DMS79 treated with DMSO at 0.1 percent for 48 hours (cell line): Measurements from ENCODE around the gene IL31.
A peak's percentile ranks its signal among the peaks of the same experiment; 100 is the strongest.
"Not testable (repeated sequence)": the region's sequence is repeated elsewhere in the genome, so short reads cannot be mapped to it uniquely, and the experiment has no call there.

Experiments
- DNase-seq: peaks from one replicate; lab custom pipeline; 2025; lab: John Stamatoyannopoulos, UW

Gene IL31

GRCh38 chr12:122174155-122174845 lies at the start of gene IL31:
Gene IL31 (minus strand): TSS chr12:122174221. CDS start chr12:122174172, 49 bp downstream.
- DNase-seq: peak; percentile 76

DNA sequence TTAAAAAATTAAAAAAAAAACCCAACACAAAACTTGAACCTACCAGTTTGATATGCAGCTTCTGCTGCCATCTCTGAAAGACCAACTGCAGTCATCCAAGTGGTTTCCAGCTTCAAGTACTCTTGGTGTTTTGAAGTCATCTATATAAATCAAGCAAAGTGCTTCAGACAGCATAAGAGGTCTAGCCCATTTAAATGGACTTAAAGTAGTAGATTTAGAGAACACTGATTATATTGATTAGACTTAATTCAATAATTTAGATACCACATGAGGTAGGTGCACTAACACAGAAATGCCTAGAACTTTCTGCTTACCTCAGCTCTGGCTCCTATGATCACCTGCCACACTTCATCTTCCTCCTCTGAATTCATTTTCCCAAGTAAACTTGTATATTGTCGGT lies 42.4 kb upstream of the IL31 start:
- no peak for DNase-seq

DNA sequence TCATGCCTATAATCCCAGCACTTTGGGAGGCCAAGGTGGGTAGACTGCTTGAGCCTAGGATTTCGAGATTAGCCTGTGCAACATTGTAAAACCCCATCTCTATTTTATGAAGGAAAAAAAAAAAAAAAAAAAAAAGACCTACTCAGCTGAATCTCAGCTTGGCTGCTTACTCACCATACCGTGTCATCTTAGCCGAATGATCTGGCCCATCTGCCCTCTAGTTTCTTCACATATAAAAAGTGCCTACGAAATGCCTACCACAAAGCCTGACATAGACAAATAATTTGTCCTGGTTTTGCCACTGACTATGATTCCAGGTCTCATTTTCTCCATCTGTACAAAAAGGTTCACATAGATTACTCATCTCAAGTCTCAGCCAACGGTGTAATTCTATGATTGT lies 41.8 kb upstream of the IL31 start:
- DNase-seq: no peak

DNA sequence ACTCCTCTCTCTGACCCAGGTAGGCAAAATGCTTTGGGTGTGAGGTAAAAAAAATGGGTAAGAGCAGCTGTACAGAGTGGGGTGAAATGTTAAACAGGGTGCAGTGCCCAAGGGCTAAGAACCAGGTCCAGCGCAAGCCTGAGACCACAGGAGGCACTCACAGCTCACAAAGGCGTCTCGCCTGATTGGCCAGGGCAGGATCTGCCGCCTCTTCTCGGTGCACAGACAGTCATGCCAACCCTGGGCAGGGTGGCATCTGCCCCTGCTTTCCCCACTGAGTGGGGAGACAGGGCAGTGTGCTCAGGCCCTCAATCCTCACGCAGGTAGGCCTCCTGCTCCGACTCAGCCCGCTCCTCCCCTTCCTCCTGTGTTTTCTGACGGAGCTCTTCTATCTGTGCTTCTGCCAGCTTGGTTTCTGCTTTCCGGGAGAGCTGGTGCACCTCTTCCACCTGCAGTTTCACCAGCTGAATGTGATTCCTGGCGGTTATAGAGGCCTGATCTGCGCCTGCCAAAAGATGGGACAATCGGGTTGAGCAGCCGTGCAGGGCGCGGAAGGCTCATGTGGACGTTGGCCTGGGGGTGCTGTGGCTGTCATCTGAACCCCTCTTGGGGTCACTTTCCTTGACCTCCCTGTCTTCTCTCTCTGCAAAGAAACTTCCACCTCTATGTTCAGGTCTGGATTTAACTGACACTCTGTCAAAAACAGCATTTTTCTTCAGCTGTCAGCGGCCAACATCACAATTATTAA lies 34.2 kb upstream of the IL31 start:
- DNase-seq: no peak

DNA sequence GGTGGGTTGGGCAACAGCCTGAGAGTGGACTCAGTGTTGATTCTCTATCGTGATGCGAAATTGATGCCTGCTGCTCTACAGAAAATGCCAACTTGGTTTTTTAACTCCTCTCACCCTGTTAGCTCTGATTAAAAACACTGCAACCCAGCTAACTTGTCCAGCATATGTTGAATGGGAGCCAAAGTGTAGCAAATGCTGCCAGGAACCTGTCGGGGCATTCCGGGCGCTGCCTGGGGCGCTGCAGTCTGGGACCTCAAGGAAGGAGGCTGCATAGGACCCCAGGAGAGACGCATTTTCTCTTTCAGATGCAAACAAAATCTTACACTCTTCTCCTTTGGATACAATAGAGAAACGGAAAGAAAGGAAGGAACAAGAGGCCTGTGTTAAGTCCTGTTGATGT lies 33.4 kb upstream of the IL31 start:
- no peak for DNase-seq

DNA sequence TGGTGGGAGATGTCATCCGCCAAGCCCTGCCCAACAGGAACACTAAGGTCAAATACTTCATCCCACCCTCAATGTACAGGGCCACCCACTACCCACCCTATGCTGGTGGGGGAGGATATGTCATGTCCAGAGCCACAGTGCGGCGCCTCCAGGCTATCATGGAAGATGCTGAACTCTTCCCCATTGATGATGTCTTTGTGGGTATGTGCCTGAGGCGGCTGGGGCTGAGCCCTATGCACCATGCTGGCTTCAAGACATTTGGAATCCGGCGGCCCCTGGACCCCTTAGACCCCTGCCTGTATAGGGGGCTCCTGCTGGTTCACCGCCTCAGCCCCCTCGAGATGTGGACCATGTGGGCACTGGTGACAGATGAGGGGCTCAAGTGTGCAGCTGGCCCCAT lies 33.0 kb upstream of the IL31 start:
- DNase-seq: no peak

DNA sequence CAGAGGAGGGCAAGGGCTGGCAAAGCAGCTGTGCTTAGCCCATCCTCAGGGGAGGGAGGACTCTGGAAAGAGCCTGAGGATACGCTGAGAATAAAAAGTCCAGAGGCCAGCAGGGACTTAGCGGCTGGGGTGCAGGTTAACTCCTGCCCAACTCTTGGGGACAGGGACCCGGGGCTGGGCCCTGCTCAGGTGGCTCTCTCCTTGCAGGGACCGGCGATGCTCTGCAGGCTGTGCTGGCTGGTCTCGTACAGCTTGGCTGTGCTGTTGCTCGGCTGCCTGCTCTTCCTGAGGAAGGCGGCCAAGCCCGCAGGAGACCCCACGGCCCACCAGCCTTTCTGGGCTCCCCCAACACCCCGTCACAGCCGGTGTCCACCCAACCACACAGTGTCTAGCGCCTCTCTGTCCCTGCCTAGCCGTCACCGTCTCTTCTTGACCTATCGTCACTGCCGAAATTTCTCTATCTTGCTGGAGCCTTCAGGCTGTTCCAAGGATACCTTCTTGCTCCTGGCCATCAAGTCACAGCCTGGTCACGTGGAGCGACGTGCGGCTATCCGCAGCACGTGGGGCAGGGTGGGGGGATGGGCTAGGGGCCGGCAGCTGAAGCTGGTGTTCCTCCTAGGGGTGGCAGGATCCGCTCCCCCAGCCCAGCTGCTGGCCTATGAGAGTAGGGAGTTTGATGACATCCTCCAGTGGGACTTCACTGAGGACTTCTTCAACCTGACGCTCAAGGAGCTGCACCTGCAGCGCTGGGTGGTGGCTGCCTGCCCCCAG lies 32.3 kb upstream of the IL31 start:
- no peak for DNase-seq

DNA sequence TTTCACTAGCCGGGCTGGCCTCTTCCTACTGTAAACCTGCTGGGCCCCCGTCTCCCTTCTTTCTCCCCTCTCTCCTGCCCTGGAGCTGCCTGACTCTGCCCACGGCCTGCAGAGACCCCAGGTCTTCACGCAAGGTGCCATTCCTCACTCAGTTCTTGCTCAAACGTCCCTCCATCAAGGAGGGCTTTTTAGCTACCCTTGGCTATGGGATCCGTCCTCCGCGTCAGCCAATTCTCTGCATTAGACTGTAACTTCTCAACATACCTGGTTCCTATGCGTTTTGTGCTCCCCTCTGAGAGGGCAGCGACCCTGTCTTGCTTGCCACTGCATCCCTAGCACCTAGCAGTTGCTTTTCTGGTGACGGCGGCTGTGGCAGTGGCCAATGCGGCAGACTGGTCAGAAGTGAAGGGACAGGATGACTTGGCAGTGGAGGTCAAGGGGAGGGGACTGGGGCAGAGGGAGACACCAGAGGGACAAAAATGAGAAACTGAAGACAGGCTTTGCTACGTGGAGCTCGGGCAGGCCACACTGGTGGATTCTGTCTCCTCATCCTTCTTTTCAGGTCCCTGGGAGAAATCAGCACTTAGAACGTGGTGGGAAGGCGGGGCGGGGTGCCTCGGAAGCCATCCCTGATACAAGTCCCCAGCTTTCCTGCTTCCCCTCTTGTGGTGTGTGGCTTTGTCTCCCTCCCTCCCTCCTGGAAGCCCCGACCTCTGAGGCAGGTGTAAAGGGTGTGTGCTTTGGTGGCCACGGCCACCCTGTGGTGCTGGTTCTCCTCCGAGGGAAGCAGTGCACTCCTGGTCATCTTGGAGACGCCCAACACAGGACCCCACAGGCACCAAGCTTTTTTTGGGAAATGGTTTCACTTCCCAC lies 31.3 kb upstream of the IL31 start:
- no peak for DNase-seq

GRCh38 chr12:122204167-122205052 lies 30.4 kb upstream of the IL31 start:
- peak; percentile 5 for DNase-seq

DNA sequence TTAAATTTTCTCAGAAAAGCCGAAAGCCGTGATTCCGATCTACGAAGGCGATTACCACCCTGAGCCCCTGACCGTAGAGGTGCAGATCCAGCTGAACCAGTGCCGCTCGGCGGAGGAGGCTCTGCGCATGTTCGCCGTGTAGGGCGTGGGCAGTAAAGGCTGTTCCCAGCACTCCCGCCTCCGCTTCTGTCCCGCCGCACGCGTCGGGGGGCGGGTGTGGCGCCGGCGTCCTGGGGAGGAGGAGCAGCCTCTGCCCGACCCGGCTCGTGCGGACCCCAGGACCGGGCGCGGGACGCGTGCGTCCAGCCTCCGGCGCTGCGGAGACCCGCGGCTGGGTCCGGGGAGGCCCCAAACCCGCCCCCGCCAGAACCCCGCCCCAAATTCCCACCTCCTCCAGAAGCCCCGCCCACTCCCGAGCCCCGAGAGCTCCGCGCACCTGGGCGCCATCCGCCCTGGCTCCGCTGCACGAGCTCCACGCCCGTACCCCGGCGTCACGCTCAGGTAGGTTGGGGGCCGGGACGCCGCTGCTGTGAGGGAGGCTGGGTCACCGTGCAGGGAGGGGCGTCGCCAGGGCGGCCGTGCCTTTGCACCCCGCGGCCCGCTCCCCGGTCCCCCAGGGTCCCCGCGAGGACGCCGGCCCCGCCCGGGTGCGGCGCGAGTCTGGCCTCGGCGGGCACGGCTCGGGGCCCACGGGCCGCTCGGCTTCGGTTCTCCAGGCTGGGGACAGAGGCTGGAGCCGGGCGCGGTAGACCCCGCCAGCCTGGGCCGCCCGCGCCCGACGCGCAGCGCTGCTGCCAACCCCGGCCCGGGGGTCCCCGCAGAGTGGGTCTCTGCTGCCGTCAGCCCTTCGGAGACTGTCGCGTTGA lies 29.5 kb upstream of the IL31 start, which contains the start of gene B3GNT4:
Gene B3GNT4, plus strand, starts transcription at position 409 of the 866 bp plus-strand sequence. CDS start 910 bp downstream, outside the sequence.
- peak; percentile 44 for DNase-seq

- not testable (repeated sequence) for DNase-seq
Observed at GRCh38 chr12:122202811-122203210, 28.8 kb upstream of the IL31 start.

- DNase-seq: no peak
Observed at GRCh38 chr12:122202017-122202416, 28.0 kb upstream of the IL31 start.

- DNase-seq: no peak
Observed at GRCh38 chr12:122201381-122201780, 27.4 kb upstream of the IL31 start.

DNA sequence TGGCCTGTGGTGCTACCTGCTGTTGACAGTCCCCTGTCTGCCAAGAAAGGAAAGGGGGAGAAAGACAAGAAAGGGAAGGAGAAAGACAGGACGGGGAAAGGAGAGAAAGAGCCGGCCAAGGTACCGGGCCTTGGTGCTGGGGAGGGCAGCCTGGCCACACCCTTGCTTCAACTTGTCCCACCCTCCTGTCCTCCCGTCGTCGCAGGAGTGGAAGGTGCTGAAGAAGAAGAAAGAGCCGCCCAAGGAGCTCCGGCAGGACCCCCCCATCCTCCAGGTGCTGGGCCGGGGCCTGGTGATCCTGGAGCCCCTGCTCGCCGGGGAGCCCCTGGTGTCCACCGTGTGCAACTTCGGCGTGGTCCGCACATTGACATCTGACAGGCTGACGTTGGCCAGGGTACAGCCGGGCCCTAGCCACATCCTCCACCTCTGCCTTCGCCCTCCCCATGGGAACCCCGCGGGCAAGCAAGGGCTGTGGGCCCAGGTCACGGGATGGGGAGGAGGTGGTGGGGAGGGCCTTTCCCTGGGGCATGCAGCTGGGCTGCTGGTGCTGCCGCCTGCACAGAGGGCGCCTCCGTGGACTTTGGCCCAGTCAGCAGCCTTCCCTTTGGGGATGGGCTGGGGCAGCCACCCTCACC lies 26.6 kb upstream of the IL31 start:
- no peak for DNase-seq

DNA sequence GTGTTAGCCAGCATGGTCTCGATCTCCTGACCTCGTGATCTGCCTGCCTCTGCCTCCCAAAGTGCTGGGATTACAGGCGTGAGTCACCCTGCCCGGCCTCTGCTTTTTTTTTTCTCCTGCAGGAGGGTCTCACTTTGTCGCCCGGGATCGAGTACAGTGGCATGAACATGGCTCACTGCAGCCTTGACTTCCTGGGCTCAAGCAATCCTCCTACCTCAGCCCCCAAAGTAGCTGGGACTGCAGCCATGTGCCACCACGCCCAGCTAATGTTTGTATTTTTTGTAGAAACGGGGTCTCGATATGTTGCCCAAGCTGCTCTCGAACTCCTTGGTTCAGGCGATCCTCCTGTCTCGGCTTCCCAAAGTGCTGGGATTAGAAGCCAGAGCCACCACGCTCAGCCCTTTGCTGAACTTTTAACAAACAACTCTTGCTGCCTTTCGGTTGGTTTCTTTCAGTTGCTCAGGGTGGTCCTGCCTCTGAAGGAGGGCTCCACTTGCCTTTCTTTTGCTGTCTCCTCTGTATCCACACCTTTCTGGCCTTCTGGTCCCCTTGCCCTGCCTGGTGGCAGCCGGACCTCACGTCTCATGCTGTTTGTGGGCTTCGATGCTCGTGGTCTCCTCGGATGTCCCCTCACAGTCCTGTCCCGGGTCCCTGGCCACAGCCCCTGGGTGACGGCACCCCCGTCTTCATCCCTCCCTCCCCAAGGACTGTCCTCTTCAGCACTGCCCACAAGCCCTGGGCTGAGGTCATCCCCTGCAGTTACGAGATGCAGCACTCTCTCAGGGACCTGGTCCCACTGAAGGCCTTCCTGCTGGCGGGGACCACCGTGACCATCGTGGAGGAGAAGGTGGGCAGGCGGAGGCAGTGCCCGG lies 25.7 kb upstream of the IL31 start:
- DNase-seq: no peak

GRCh38 chr12:122197612-122197966 lies 23.6 kb upstream of the IL31 start:
- no peak for DNase-seq

GRCh38 chr12:122195405-122195804 lies 21.4 kb upstream of the IL31 start:
- DNase-seq: no peak

- DNase-seq: no peak
Observed at GRCh38 chr12:122194804-122195203, 20.8 kb upstream of the IL31 start.
